ENCODE data around the gene NFKBIB. TPM values are rescaled to one million over a fixed set of nuclear protein-coding genes. Genes with fewer than 3 reads are reported as not detected.

The NFKBIB gene
- total RNA-seq, 1 experiment from 2014 or later = 51.2 TPM

GRCh38 chr19:38911388-38912001 lies 11.7 kb downstream of the NFKBIB start:
- Histone ChIP-seq H3K9ac (ENCODE audit: low read length) (no peak overlapping the region), H3K9me3 (ENCODE audit: control insufficient read depth in 1 of 2, insufficient read depth in 1 of 2, low read depth in 1 of 2, low read length in 2 of 2) (no peaks in the 10 kb centered on the region), H3K27me3 (ENCODE audit: insufficient read depth, low read length) (no peaks in the 10 kb centered on the region), H3K9me2 (ENCODE audit: insufficient read depth) (no peaks in the 10 kb centered on the region), H3K36me3 (ENCODE audit: control insufficient read depth in 1 of 2, insufficient read depth in 2 of 2, low read length in 2 of 2) (0 out of 4 replicates have a peak, but pooled peaks cover 0 to 9% of the 10 kb centered on the region in 2 experiments), H3K79me2 (ENCODE audit: insufficient read depth, low read length) (no peaks in the 10 kb centered on the region), H3K4me3 (replicated peaks in 1 of 2; ENCODE audit: low read depth in 1 of 2, low read length in 2 of 2) (no peak overlapping the region), H3K27ac (ENCODE audit: low read depth, low read length) (no peak overlapping the region), H3K4me1 (ENCODE audit: control insufficient read depth in 1 of 2, insufficient read depth in 2 of 2, low read length in 2 of 2) (no peaks in the 10 kb centered on the region), H3K4me2 (ENCODE audit: low read length) (no peak overlapping the region), H2AFZ (ENCODE audit: low read depth, low read length, poor library complexity, severe bottlenecking) (no peak overlapping the region), H4K20me1 (ENCODE audit: insufficient read depth) (no peaks in the 10 kb centered on the region)
- intact Hi-C loops (cut with micrococcal nuclease) = no loop called here
- DNase-seq (ENCODE audit: low read depth, low spot score) (no peak), ATAC-seq (no peak)
- RAD21 ChIA-PET (ENCODE audit: low non-redundant PET in 1 of 2, low total read pairs in 2 of 2, uncharacterized antibody in 2 of 2, unreplicated experiment in 2 of 2) = no interaction called here
- CTCF ChIA-PET = no interaction called here
- POLR2A ChIA-PET = no interaction called here
- TF ChIP-seq JUND (IDR thresholded peaks at IDR 0.05) (no peak), POLR2A (IDR thresholded peaks at IDR 0.05; ENCODE audit: borderline replicate concordance, extremely low read depth, insufficient read depth, insufficient read length) (no peak), ATF3 (IDR thresholded peaks at IDR 0.05) (no peak), CBX3 (IDR thresholded peaks at IDR 0.05; ENCODE audit: low read depth) (no peak), POLR2AphosphoS5 (IDR thresholded peaks at IDR 0.05; ENCODE audit: low read depth, low read length) (no peak), MAX (IDR thresholded peaks at IDR 0.05) (no peak), ZFX (IDR thresholded peaks at IDR 0.05) (no peak), YY1 (IDR thresholded peaks at IDR 0.05; ENCODE audit: extremely low read depth, insufficient replicate concordance, low read depth, low read length) (no peak), SIN3A (IDR thresholded peaks at IDR 0.05; ENCODE audit: low read depth) (no peak), CTCF (IDR thresholded peaks at IDR 0.05 in 2 of 3, conservative IDR thresholded peaks at IDR 0.05 in 1 of 3; ENCODE audit: borderline replicate concordance in 1 of 3, insufficient read depth in 1 of 3, low read depth in 2 of 3, low read length in 2 of 3) (no peak), TCF7L2 (IDR thresholded peaks at IDR 0.05; ENCODE audit: borderline replicate concordance, extremely low read depth, insufficient read depth, insufficient read length) (no peak)
- TF ChIP-seq, protein P1, sequence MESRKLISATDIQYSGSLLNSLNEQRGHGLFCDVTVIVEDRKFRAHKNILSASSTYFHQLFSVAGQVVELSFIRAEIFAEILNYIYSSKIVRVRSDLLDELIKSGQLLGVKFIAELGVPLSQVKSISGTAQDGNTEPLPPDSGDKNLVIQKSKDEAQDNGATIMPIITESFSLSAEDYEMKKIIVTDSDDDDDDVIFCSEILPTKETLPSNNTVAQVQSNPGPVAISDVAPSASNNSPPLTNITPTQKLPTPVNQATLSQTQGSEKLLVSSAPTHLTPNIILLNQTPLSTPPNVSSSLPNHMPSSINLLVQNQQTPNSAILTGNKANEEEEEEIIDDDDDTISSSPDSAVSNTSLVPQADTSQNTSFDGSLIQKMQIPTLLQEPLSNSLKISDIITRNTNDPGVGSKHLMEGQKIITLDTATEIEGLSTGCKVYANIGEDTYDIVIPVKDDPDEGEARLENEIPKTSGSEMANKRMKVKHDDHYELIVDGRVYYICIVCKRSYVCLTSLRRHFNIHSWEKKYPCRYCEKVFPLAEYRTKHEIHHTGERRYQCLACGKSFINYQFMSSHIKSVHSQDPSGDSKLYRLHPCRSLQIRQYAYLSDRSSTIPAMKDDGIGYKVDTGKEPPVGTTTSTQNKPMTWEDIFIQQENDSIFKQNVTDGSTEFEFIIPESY (IDR thresholded peaks at IDR 0.05; ENCODE audit: extremely low read depth, insufficient replicate concordance, low read length) = no peak
- BruUV-seq (replicated peaks) = no TSS peak
